ENCODE results near the gene BARX1. TPM values are rescaled to one million over a fixed set of nuclear protein-coding genes. Genes with fewer than 3 reads are reported as not detected.

Gene BARX1
- total and polyA plus RNA-seq, 7 donors: not detected

DNA sequence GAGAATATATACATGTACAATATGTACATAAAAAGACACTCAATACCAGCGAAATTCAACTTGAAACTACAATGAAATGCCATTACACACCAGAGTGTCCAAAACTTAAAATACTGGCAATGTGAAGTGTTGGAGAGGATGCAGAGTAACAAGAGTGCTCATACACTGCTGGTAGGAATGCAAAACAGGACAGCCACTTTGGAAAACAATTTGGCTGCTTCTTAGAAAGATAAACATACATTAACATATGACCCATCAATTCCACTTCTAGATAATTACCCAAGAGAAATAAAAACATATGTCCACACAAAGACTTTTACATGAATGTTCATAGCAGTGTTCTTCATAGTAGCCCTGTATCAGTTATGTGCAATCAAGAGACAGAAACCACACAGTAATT lies 39.4 kb upstream of the BARX1 start:
- Histone ChIP-seq H3K27me3 (ENCODE audit: insufficient read depth in 3 of 3, low read length in 2 of 3) (no peaks in the 10 kb centered on the region), H3K4me3 (no peak overlapping the region), H3K36me3 (ENCODE audit: insufficient read depth in 1 of 2, low read depth in 1 of 2) (no peaks in the 10 kb centered on the region), H3K27ac (no peak overlapping the region), H3K9me3 (peaks cover 9% of the 10 kb centered on the region), H3K4me1 (no peaks in the 10 kb centered on the region)
- ATAC-seq: no peak
- 71 to 77% (median 75%) methylated on average over 1 of the region's 1 CpG for WGBS, 3 donors
- TF ChIP-seq, protein P1, sequence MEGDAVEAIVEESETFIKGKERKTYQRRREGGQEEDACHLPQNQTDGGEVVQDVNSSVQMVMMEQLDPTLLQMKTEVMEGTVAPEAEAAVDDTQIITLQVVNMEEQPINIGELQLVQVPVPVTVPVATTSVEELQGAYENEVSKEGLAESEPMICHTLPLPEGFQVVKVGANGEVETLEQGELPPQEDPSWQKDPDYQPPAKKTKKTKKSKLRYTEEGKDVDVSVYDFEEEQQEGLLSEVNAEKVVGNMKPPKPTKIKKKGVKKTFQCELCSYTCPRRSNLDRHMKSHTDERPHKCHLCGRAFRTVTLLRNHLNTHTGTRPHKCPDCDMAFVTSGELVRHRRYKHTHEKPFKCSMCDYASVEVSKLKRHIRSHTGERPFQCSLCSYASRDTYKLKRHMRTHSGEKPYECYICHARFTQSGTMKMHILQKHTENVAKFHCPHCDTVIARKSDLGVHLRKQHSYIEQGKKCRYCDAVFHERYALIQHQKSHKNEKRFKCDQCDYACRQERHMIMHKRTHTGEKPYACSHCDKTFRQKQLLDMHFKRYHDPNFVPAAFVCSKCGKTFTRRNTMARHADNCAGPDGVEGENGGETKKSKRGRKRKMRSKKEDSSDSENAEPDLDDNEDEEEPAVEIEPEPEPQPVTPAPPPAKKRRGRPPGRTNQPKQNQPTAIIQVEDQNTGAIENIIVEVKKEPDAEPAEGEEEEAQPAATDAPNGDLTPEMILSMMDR (IDR thresholded peaks at IDR 0.05): no peak
- DNase-seq: no peak
- intact Hi-C loops (cut with DNase I): no loop called here

DNA sequence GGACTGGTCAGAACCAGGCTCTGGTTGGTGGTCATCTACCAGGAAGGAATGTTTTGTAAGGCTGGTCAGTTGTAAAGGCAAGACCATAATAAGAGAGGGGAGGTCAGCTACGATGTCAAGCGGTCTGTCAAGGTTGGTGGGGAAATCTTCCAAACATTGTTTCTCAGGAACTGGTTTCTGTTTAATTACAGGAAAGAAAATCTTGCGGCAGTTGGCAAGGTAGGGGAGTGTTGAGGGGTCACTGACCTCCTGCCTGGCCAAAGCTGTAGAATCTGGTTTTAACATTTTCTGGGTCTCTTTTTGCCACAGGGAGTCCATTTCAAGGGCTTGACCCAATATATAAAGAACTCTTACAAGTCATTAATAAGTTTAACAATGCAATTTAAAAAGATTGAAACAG lies 39.0 kb upstream of the BARX1 start:
- H3K9me3 ChIP-seq: peaks cover 9% of the 10 kb centered on the region
- no peaks in the 10 kb centered on the region for H3K36me3 ChIP-seq (ENCODE audit: insufficient read depth in 1 of 2, low read depth in 1 of 2)
- 53 to 56% (median 53%) methylated on average over 3 of the region's 3 CpGs for WGBS, 3 donors
- no peaks in the 10 kb centered on the region for H3K4me1 ChIP-seq
- ATAC-seq (no peak), DNase-seq (no peak)
- intact Hi-C loops (cut with DNase I): no loop called here
- H3K27me3 ChIP-seq (ENCODE audit: insufficient read depth in 3 of 3, low read length in 2 of 3): no peaks in the 10 kb centered on the region
- TF ChIP-seq, protein P1 (IDR thresholded peaks at IDR 0.05): no peak
- H3K27ac ChIP-seq: no peak overlapping the region
- no peak overlapping the region for H3K4me3 ChIP-seq

DNA sequence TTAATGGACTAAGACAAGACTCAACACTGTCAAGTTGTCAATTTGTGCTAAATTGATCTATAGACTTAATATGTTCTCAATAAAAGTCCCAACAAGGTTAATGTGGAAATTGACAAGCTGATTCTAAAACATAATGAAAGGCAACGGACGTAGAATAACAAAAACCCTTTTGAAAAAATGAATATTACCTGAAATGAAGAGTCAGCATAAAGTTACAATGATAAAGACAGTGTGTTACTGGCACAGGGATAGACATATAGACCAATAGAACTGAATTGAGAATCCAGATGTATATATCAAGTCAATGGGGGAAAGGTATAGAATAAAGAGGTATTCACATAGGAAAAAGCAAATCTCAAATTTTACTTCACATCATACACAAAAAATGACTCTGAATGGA lies 37.7 kb upstream of the BARX1 start:
- 93 to 95% (median 95%) methylated on average over 2 of the region's 2 CpGs for WGBS, 3 donors
- Histone ChIP-seq H3K27ac (no peak overlapping the region), H3K36me3 (ENCODE audit: insufficient read depth in 1 of 2, low read depth in 1 of 2) (no peaks in the 10 kb centered on the region), H3K27me3 (ENCODE audit: insufficient read depth in 3 of 3, low read length in 2 of 3) (no peaks in the 10 kb centered on the region), H3K9me3 (peaks cover 5% of the 10 kb centered on the region), H3K4me3 (no peak overlapping the region), H3K4me1 (no peaks in the 10 kb centered on the region)
- intact Hi-C loops (cut with DNase I): no loop called here
- ATAC-seq (no peak), DNase-seq (no peak)
- TF ChIP-seq, protein P1 (IDR thresholded peaks at IDR 0.05): no peak

DNA sequence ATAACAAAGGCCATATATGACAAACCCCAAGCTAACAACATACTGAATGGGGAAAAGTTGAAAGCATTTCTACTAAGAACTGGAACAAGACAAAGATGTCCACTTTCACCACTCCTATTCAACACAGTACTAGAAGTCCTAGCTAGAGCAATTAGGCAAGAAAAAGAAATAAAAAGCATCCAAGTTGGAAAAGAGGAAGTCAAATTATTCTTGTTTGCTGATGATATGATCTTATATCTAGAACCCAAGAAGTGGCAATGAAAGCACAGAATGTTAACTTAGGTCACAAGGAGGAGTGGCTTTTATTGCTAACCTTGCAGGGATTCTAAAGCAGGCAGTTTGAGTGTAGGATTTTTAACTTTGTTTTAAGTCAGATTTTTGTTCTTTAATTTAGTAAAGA lies 35.3 kb upstream of the BARX1 start:
- Histone ChIP-seq H3K4me1 (no peaks in the 10 kb centered on the region), H3K4me3 (no peak overlapping the region), H3K27me3 (ENCODE audit: insufficient read depth in 3 of 3, low read length in 2 of 3) (no peaks in the 10 kb centered on the region), H3K9me3 (peaks cover 10% of the 10 kb centered on the region), H3K36me3 (ENCODE audit: insufficient read depth in 1 of 2, low read depth in 1 of 2) (no peaks in the 10 kb centered on the region), H3K27ac (no peak overlapping the region)
- no peak for ATAC-seq
- no peak for DNase-seq
- intact Hi-C loops (cut with DNase I): no loop called here
- TF ChIP-seq, protein P1 (IDR thresholded peaks at IDR 0.05): no peak

DNA sequence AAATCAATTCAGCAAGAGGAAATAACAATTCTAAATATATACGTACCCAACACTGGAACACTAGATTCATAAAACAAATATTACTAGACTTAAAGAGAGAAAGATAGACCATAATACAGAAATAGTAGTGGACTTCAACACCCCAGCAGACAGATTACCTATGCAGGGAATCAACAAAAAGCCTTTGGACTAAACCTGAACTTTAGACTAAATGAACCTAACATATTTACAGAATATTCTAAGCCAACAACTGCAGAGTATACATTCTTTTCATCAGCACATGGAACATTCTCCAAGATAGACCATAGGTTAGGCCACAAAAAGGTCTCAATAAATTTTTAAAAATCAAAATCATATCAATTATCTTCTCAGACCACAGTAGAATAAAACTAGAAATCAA lies 32.9 kb upstream of the BARX1 start:
- Histone ChIP-seq H3K27ac (no peak overlapping the region), H3K4me3 (no peak overlapping the region), H3K36me3 (ENCODE audit: insufficient read depth in 1 of 2, low read depth in 1 of 2) (no peaks in the 10 kb centered on the region), H3K4me1 (no peaks in the 10 kb centered on the region), H3K27me3 (ENCODE audit: insufficient read depth in 3 of 3, low read length in 2 of 3) (no peaks in the 10 kb centered on the region), H3K9me3 (peaks cover 10% of the 10 kb centered on the region)
- intact Hi-C loops (cut with DNase I): no loop called here
- ATAC-seq (no peak), DNase-seq (no peak)
- TF ChIP-seq, protein P1 (IDR thresholded peaks at IDR 0.05): no peak
- 69 to 90% (median 83%) methylated on average over 1 of the region's 1 CpG for WGBS, 3 donors
